T-helper 1 cell (primary cell): ENCODE data around the gene SPOCK2.

Experiments
- DNase-seq, 5 donors: peaks; one replicate each; pipeline ENCODE4 v3.0.0-alpha.2; 2012 to 2020

SPOCK2 gene

DNA sequence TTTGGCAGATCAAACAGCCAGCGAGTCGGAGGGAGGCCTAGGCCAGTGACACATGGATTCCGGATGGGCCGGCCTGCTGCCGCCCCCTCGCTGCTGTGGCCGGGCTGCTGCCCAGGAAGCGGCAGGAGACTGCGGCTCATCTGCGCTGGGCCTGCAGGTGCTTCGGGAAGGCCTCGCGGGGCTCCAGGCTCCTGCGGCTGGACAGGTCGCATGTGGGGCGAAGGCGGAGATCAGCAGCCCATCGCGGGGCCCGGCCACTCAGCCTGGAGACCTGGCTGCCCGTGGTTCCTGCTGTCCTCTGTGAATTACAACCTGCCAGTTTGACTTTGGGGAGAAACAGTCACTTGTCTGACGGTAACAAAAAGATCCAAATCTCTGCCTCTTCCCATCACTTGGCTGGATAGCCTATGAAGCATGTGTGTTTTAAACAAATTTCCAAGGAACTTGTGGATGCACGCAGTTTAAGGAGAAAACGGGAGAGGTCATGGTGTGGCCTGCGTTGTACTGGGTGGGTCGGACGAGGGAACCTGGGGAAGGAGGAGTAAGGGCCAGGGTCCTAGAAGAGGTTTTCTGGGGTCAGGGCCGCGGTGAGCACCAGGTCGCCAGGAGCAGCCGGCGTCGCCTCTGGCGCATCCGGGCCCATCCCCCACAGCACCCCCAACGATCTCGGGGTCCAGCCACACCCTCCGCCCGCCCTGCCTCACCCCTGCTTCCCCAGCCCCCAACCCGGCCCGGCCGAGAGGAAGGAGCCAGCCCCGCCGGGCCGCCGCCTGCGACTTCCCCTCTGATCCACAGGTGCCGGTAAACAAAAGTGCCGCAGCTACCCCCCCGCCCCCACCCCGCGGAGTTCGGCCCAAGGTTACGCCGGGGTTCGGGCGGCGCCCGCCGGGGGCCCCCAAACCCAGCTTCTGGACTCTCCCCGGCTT lies 1.6 kb downstream of the SPOCK2 start:
- peak; percentile 46 to 75 (median 59) for DNase-seq

DNA sequence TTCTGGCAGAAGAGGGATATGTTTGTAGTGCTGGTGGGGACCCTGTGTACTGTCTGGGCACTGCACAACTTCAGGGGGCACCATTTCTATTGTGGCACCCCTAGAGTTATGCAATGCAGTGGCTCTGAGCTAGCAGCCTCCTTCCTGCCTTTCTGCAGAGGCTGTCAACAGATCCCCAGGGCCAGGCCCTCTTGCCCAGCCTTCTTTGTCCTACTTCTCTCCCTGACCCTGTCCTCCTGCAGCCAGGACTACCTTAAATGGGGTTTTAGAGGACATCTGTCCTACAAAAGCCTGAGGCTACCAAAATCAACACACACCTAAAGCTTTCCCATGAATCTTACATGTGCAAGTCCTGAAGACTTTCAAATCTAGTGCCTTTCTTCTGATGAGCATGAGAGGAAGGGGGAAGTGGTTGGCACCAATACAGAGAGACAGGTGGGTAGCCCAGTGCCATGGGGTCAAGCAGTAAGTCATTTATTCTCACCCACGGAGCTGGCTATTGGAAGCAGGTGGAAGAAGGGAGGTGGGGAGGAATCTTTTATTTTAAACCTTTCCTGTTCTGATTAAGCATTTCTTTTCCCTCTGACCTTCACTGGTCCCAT lies 2.4 kb downstream of the SPOCK2 start:
- DNase-seq = no peak

DNA sequence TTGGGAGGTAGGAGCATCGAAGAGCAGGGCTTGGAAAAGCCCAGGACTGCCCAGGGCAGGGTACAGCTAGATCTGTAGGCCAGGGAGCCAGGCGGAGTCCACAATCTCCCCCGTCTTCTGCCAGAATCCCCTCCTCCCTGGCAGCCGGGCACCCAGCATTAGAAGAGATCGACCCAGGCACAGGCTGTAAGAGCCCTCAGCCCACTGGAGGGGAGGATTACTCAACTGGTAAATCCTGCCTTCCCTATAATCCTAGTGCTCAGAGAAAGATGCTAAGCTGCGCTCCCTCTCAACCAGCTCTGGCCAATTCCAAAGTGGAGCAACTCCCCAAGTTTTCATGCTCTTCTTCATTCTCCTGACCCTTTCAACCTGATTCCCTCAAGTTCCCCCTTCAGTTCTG lies 3.2 kb downstream of the SPOCK2 start:
- no peak for DNase-seq

DNA sequence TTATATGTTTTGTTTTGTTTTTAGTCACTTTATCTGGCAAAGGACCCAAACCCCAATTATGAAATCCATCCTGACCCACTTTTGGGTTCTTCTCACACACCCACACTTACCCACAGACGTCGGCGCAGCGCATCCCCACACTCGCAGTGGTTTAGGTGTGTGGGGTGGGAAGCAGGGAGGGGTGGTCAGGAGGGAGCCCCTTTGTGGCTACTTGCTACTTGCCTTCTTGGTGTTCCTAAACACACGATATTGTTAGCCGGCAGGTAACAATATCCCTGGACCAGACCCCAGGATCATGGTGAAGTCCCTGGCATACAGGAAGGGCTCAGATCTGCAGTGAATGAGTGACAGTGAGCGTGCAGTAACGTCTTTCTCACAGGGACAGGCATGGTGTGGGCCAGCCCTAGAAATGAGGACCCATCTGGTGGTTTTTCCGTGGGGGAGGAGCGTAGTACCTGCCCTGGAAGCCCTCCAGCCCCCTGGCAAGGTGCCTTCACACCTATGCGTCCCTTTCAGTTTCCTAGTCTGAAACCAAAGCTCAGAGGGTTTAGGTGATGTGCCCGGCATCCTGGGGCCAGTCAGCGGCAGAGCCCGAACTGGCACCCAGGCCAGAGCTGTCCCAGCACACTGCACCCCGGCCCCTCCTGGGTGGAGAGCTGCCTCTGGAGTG lies 4.4 kb downstream of the SPOCK2 start:
- DNase-seq = peak in 3 of 5 donors; percentile 51 to 62 (median 55)

DNA sequence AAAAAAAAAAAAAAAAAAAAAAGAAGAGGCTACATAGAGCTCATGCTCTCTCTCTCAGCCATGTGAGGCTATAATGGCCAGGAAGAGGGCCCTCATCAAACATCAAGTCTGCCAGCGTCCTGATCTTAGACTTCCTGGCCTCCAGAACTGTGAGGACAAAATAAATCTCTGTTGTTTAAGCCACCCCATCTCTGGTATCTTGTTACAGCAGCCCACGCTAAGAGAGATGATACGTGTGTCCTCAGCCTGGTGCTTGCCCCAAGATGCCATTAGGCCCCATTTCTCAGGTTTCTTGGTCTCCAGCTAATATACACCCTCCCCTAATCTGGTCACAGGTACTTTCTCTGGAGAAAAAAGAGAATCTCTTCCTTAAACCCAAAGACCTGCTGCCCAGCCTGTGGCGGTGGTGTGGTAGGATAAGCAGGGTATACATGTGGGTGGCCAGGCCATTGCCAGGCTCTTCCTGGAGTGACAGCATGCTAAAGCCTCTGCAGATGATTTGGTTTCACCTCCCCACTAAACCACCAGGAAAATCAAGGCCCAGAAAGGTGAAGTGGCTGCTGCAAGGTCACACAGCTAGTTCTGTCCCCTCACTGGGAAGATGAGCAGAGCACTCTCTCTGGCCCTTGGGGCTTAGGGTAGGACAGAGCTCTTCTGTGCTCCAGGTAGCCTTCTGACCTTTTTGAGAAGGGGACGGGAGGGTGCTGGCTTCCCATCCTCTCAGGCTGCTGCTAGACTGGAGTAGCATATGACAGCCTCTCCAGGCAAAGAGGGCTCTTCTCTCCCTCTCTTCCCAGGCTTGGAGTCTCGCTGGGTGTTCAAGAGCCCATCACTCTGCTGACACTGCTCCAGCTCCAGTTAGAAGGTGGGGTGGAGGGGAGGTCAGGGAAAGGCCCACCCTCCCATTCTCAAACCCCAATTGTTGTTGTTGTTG lies 5.2 kb downstream of the SPOCK2 start:
- no peak for DNase-seq

DNA sequence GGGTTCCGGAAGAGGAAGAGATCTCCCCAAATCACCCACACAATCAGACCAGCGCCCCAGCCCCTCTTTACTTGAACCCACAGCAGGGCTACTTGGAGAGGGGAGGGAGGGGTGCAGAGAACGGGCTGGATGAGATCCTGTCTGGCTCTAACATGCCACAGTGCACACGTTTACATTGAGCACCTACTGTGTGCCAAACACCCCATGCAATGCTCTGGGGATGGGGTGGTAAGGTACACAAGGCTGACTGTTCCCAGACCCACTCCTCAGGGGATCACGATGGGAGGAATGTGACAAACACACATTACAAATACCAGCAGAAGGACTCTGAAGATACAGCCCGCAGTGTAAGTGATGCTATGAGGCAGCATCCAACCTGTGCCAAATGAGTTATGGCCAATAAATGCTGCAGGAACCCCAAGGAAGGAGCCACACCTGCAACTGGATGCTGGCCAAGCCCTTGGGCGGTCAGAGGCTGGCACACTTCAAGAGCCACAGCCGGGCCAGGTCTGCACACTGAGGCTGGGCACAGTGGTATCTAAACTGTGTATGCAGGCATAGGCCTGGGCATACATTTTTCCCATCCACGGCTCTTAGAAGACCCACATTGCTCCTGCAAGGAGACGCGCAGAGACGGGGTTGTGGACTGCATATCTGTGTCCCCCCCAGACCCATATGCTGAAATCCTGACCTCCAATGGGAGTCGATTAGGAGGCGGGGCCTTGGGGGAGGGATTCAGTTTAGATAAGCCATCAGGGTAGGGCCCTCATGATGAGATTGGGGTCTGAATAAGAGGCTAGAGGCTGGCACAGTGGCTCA lies 6.4 kb downstream of the SPOCK2 start:
- no peak for DNase-seq

DNA sequence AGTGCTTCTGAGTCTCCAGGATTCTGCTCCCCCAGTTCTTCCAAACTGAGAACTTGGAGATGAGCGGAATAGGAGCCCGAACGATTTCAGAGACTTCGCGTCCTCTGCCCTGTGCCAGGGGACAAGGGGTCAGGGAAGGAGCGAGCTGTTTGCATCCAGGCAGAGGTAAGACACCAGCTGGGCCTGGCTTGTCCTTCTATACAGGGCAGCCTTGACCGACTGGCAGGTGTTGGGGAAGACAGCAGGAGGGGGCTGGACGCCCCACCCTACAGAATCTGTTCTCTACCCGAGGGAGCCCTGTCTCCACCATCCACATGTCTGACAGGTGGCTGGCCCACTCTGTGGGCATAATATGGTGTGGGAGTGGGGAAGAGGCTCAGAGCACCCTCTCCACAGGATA lies 7.1 kb downstream of the SPOCK2 start:
- no peak for DNase-seq

DNA sequence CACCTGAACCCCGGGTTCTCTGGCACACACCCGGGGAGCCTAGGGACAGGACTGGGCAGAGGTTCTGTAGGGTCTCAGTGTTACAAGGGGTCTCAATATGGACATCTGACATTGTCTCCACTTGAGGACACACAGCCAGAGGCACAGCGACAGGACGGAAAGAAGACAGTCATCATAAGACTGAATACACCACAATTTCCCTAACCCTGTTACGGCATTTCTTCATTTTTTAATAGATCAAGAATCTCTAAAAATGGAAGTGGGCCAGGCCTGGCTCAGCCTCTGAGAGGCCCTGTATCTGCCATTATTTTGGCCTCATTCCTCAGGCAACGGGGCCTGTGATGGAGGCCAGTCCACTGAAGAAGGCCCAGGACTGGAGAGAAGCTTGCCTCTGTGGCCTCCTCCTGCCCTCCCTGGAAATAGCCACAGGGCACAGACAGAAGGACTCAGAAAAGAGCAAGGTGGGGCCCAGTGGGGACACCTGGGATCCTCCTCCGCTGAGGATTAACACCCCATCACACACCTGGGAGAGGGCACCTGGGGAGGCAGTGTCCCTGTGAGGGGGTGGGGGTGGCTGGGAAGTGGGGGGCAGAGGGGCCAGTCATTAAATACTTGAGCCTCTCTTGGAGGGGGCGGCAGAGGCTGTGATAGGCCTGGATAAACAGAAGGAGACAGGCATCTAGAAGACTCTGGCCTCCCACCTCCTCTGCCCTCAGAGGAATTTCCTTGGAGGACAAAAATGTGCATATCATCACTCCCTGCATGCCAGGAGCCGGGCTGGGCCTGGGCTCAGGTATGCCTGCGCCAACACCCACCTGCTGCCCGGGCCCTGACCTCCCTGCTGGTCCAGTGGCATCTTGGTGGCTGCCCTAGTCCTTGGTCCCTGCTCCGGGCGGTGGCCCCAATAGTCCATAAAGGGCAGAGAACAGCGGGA lies 8.0 kb downstream of the SPOCK2 start:
- DNase-seq = no peak

DNA sequence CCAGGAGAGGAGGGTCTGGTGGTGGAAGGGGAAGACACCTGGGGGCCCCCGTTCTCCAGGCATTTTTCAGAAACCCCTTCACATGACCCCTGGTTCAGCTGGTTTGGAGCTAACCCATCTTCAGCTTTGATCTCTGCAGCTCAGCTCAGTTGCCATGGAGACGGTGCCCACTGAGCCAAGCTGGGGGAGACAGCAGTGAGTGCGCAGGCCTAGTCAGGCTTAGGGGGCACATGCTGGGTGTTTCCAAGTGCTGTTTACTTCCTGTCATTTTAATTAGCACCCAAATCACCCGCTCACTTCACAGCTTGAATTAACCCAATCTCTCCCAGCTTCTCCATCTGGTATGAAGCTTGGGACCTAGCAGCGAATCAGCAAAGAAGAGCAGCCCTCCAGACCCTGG lies 9.0 kb downstream of the SPOCK2 start:
- peak in 3 of 5 donors; percentile 50 to 63 (median 60) for DNase-seq

DNA sequence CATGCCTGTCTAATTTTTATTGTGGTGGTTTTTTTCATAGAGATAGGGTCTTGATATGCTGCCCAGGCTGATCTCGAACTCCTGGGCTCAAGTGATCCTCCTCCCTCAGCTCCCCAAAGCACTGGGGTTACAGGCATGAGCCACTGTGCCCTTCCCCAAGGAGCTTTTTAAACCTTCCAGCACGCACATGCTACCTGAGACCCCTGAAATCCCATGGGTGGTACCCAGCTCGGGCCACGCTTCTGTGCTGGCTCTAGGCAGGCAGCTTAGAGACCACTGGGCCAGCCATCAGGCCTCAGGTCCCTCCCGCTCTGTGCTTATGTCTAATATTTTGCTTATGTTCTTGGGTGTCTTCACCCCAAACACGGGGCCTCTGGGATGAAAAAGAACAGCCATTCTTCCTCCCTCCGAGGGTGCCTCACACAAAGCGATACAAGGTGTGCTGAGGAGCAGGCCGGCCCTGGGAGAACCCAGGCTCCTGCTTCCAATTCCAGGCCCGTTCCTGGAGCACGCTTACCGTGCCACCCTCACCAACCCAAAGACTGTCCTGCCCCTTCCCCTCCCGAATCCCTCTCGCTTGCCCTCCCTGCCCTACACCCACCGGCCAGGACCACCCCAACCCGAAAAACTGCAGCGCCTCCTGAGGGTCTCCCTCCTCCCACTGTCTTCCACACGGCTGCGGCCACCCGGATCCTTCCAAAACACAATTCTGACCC lies 10.9 kb downstream of the SPOCK2 start:
- DNase-seq = no peak

DNA sequence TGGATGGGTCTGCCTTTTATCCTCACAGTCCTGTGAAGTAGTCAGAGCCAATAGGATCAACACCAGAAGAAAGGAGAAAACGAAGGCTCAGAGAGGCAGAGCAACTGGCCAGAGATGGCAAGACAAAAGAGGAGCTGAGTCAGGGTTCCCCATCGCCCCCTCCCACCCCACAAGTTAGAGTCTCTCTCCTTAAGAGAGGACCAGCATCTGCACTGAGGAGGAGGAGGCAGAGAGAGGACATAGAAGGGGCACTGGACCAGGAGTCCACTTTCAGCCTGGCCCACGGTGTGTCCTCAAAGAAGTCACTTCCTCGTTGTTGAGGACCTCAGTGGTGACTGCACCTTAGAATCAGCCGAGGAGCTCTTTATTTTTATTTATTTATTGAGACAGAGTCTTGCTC lies 11.6 kb downstream of the SPOCK2 start:
- no peak for DNase-seq

DNA sequence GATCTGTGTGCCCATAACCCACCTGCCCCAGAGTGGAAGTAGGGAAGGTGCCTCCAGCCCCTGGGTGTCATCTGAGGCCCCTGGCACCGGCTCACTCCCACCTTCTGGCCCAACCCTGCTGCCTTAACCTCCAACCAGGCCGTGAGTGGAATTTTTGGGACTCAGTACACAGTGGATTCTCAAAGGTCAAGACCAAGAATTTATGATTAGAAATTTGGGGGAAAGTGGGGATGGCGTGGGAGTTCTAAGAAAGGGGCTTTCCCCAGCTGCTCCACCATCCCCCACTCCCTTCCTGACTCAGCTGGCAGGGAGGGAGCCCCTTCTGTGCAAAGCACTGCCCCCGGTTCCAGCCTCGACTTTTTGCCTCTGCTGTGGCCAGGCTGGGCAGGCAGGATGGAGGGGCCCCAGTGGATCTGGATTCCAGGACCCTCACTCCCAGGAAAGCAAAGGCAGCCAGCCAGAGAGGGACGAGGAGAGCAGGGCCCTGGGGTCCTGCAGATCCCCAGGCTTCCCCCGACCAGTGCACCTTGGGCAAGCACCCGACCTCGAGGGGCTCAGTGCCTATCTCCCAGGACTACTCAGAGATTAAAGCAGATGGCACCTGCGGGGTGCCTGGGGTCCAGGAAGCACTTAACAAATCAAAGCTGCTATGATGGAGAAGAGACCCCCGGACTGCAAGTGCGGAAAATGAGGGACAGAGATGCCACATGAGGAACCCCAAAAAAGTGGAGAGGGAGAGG lies 12.8 kb downstream of the SPOCK2 start:
- no peak for DNase-seq

DNA sequence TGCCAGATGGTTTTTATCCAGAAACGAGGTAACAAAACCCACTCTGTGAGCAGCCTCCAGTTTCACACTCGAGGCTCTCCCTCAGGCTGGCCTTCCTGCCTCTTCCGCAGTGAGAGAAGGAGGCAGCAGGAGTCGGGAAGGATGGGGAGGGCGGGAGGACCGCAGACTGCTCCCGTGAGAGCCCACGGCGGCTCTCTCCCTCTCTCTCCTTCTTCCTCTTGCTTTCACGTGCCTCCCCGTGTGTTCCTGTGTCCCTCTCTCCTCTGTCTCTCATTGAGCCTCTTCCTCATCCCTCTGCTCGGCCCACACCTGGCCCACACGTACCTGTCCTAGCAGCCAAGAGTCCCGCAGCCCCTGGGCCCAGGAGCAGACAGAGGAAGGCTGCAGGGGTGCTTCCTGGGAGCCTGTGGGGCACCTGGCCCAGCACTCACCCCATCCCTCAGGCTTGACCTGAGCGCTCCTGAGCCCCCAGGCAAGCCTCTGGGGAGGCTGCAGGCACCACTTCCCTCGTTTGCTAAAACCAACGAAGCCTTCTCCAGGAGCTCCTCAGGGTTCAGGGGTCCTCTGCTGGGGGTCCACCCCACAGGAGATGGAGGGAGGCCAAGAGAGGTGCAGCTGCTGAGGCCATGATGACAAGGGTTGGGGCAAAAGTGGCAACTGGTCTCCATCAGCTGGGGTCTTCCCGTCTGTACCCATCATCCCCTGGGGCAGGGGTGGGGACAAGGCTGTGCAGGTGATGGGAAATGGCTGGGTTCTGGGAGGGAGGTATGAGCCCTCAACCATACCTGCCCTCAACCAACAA lies 13.6 kb downstream of the SPOCK2 start:
- DNase-seq = no peak

DNA sequence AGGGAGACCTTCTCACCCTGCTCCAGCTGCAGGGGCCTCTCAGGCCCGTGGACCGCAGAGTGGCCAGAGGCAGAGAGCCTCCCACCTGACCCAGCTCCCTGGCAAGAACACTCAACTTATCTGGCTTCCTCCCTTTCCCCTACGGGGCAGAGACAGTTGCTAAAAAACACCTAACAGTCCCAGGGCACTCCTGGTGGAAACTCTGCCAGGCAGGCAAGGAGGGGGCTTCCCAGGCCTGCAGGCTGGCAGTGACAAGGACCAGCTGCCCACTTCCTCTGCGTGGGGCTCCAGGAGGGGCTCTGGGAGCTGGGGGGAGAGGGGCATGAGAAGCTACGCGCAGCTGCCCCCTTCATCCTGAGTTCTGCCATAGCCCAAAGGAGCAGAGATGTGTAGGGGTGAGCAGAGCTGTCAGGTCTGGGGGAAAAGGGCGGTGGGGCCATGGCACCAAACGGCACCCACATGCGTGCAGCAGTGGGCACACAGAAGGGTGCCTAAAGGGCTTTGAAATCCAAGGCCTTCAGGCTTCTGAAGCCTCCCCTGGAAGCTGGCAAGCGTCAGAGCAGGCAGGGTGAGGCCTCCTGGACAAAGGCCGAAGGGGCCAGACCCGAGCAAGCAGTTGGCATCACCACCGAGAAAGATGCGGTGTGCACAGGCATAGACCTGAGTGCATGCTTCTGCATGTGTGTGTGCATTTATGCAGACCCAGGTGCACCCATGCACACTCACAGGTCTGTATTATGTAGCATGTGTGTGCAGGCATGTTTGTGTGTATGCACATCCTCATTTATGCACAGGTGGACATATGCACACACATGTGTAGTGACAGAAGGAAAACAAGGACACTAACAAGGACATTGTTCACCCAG lies 14.4 kb downstream of the SPOCK2 start:
- DNase-seq = no peak

DNA sequence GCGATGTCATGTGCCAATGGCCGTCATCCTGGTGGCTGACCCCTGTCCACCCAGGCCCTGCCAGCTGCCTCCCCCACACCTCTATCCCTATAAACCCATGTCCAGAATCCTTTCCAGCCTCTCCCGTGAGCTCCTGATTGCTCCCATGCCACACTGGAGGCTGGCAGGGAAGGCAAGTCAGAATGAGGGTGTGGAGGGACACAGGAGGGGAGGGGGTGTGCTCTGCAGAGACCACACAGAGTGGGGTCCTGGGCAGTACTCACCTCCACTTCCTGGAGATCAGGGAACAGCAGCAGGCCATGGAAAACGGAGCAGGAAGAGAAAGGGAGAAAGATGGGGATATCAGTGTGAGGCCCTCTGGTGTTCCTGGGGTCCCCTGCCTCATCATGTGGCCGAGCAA lies 15.7 kb downstream of the SPOCK2 start:
- no peak for DNase-seq

DNA sequence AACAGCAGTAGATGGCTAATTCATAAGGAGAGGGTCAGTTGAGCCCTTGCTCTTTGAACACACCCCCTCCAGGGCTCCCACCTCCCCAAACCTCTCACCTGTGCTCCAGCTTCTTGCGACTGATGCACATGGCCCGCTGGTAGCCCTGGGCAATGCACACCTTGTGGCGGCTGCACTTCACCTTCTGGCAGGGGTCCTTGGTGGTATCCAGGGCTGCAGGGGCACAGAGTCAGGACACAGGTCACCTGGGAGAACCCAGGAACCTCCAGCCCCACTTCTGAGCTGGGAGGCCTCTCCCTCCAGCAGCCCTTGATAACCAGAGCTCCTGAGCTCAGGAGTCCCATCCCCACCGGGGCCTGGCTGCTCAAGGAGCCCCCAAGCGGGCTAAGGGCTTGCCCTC lies 16.3 kb downstream of the SPOCK2 start:
- DNase-seq = no peak
